Left lung (tissue), 10 donors: ENCODE data around the gene ETNK2. TPM values are rescaled to one million over a fixed set of nuclear protein-coding genes. Genes with fewer than 3 reads are reported as not detected.

ENCODE experiments used
- ATAC-seq: fragments of 200-7000 bp; cut with Tn5 transposase; one replicate; pipeline ENCODE4 v1.9.1; 2020; ENCODE audit warnings: moderate library complexity
- DNase-seq, 4 donors: peaks; one replicate each; pipeline ENCODE4 v3.0.0-alpha.2; 2013 to 2020
- H3K27ac ChIP-seq, 2 donors: fragments of 200-600 bp; sonication (generic) in 1 of 2; one replicate each; pipeline versions ENCODE4 v1.5.0 to v1.8.0; 2020 to 2021
- H3K27me3 ChIP-seq, 2 donors: fragments of 200-600 bp; sonication (generic) in 1 of 2; one replicate each; pipeline versions ENCODE4 v1.5.0 to v1.8.0; 2020 to 2021
- H3K36me3 ChIP-seq, 2 donors: fragments of 200-600 bp; sonication (generic) in 1 of 2; one replicate each; pipeline versions ENCODE4 v1.5.0 to v1.8.0; 2020 to 2021
- H3K4me1 ChIP-seq, 2 donors: fragments of 200-600 bp; one replicate each; pipeline ENCODE4 v1.8.0; 2021
- H3K4me3 ChIP-seq, 2 donors: fragments of 200-600 bp; sonication (generic) in 1 of 2; one replicate each; pipeline versions ENCODE4 v1.5.0 to v1.8.0; 2020 to 2021; ENCODE audit warnings: mild to moderate bottlenecking in 1 of 2
- H3K9me3 ChIP-seq, 2 donors: fragments of 200-600 bp; sonication (generic) in 1 of 2; one replicate each; pipeline versions ENCODE4 v1.5.0 to v1.8.0; 2020 to 2021
- CTCF ChIP-seq, 2 donors: fragments of 200-600 bp; sonication (generic) in 1 of 2; IDR thresholded peaks; one replicate each; pipeline versions ENCODE4 v1.5.0 to v1.8.0; 2021; ENCODE audit warnings: antibody characterized with exemption in 2 of 2
- intact Hi-C, 2 donors: fragments of 100-400 bp; cut with DNase I; formaldehyde crosslinking; loops; one replicate each; pipeline versions ENCODE4 v1.11.2 to v1.14.2; 2022
- polyA plus RNA-seq, 6 donors: library from polyadenylated mRNA; unstranded; fragments of 120-200 nt; gene quantifications; one replicate each; pipeline ENCODE4 v1.2.1, GENCODE V29; 2013; ENCODE audit not compliant: insufficient read length in 6 of 6
- total RNA-seq, 2 donors: library from RNA; stranded (reverse); fragmentation: NEBNext Ultra II Directional; extraction: Animal tissue kit (Norgen Biotek cat#: 25700); gene quantifications; one replicate each; pipeline ENCODE4 v1.2.1, GENCODE V29; 2021
- donor health status: DM: no; HTN: yes; CAD: no.
- donor health status: DM: no; HTN: no; CAD: no.

Gene ETNK2
- total and polyA plus RNA-seq, 8 donors = 2.6 to 13.2 (median 10.2) TPM

- H3K4me1 ChIP-seq = no peaks in the 10 kb centered on the region
- no peaks in the 10 kb centered on the region for H3K36me3 ChIP-seq
- no peaks in the 10 kb centered on the region for H3K9me3 ChIP-seq
- TF ChIP-seq CTCF (IDR thresholded peaks at IDR 0.05) = no peak
- no peaks in the 10 kb centered on the region for H3K27me3 ChIP-seq
- intact Hi-C loops = no loop called here
- no peak overlapping the region for H3K4me3 ChIP-seq
- ATAC-seq = no peak
- no peak overlapping the region for H3K27ac ChIP-seq
- DNase-seq = no peak
These were observed 15.0 kb downstream of the ETNK2 start for GRCh38 chr1:204136814-204137213.

- Histone ChIP-seq H3K36me3 (no peaks in the 10 kb centered on the region), H3K9me3 (no peaks in the 10 kb centered on the region), H3K4me3 (no peak overlapping the region), H3K4me1 (peaks cover 0 to 5% of the 10 kb centered on the region in 2 donors), H3K27ac (no peak overlapping the region), H3K27me3 (no peaks in the 10 kb centered on the region)
- intact Hi-C loops = no loop called here
- ATAC-seq (no peak), DNase-seq (no peak)
- no peak for TF ChIP-seq CTCF (IDR thresholded peaks at IDR 0.05)
These were observed 17.7 kb downstream of the ETNK2 start for GRCh38 chr1:204134103-204134502.

- no peaks in the 10 kb centered on the region for H3K9me3 ChIP-seq
- ATAC-seq = no peak
- H3K4me1 ChIP-seq = peaks cover 6 to 17% of the 10 kb centered on the region in 2 donors
- no peak overlapping the region for H3K4me3 ChIP-seq
- H3K36me3 ChIP-seq = no peaks in the 10 kb centered on the region
- H3K27me3 ChIP-seq = no peaks in the 10 kb centered on the region
- no peak overlapping the region for H3K27ac ChIP-seq
- intact Hi-C loops = no loop called here
- TF ChIP-seq CTCF (IDR thresholded peaks at IDR 0.05) = no peak
- DNase-seq = no peak
These were observed 19.1 kb downstream of the ETNK2 start for GRCh38 chr1:204132718-204133117.

- Histone ChIP-seq H3K27ac (no peak overlapping the region), H3K27me3 (no peaks in the 10 kb centered on the region), H3K9me3 (no peaks in the 10 kb centered on the region), H3K36me3 (no peaks in the 10 kb centered on the region), H3K4me3 (no peak overlapping the region), H3K4me1 (peaks cover 6 to 24% of the 10 kb centered on the region in 2 donors)
- TF ChIP-seq CTCF (IDR thresholded peaks at IDR 0.05) = no peak
- DNase-seq (no peak), ATAC-seq (no peak)
- intact Hi-C loops = no loop called here
These were observed 19.9 kb downstream of the ETNK2 start for GRCh38 chr1:204131978-204132377.

- no peak overlapping the region for H3K4me3 ChIP-seq
- no peaks in the 10 kb centered on the region for H3K9me3 ChIP-seq
- intact Hi-C loops = no loop called here
- ATAC-seq = no peak
- H3K27me3 ChIP-seq = no peaks in the 10 kb centered on the region
- H3K4me1 ChIP-seq = peaks cover 6 to 32% of the 10 kb centered on the region in 2 donors
- H3K36me3 ChIP-seq = peaks cover 0 to 2% of the 10 kb centered on the region in 2 donors
- no peak for TF ChIP-seq CTCF (IDR thresholded peaks at IDR 0.05)
- H3K27ac ChIP-seq = peak overlapping the region in 1 of 2 donors; percentile 45
- no peak for DNase-seq
These were observed 20.6 kb downstream of the ETNK2 start for GRCh38 chr1:204130981-204131892.
